ENCODE results near the gene ARID1B. TPM values are rescaled to one million over a fixed set of nuclear protein-coding genes. Genes with fewer than 3 reads are reported as not detected.
A peak's percentile ranks its signal among the peaks of the same experiment; 100 is the strongest.

ARID1B gene
- total RNA-seq, 1 donor from 2014 or later: 155 TPM

DNA sequence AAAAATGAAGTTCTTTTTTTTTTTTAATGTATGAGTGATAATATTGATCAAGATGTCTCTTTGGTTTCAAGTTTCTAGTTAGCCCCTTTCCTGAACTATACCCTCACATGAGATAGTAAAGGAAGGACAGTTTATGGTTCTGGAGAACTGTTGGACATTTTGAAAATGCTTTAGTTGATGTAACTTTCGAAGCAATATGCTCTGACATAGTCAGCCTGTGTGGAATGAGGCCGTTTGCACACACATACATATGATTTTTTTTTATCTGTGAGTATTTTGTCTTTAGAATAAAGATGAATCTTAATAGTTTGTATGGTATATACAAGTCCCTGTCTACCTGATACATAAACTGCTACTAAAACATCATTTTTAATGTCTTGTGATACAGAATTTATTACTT lies 177.0 kb downstream of the ARID1B start:
- no peaks in the 10 kb centered on the region for H3K9me3 Mint-ChIP-seq
- no peak overlapping the region for H3K4me3 Mint-ChIP-seq
- H3K36me3 Mint-ChIP-seq: no peaks in the 10 kb centered on the region
- peaks cover 59% of the 10 kb centered on the region for H3K4me1 Mint-ChIP-seq
- TF ChIP-seq, protein P1, sequence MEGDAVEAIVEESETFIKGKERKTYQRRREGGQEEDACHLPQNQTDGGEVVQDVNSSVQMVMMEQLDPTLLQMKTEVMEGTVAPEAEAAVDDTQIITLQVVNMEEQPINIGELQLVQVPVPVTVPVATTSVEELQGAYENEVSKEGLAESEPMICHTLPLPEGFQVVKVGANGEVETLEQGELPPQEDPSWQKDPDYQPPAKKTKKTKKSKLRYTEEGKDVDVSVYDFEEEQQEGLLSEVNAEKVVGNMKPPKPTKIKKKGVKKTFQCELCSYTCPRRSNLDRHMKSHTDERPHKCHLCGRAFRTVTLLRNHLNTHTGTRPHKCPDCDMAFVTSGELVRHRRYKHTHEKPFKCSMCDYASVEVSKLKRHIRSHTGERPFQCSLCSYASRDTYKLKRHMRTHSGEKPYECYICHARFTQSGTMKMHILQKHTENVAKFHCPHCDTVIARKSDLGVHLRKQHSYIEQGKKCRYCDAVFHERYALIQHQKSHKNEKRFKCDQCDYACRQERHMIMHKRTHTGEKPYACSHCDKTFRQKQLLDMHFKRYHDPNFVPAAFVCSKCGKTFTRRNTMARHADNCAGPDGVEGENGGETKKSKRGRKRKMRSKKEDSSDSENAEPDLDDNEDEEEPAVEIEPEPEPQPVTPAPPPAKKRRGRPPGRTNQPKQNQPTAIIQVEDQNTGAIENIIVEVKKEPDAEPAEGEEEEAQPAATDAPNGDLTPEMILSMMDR (IDR thresholded peaks at IDR 0.05; ENCODE audit: unreplicated experiment): no peak
- no peak for DNase-seq (ENCODE audit: low spot score in 2 of 2, unreplicated experiment in 2 of 2)
- H3K27me3 Mint-ChIP-seq (ENCODE audit: low read depth): no peaks in the 10 kb centered on the region
- peak overlapping the region; percentile 97 for H3K27ac Mint-ChIP-seq

DNA sequence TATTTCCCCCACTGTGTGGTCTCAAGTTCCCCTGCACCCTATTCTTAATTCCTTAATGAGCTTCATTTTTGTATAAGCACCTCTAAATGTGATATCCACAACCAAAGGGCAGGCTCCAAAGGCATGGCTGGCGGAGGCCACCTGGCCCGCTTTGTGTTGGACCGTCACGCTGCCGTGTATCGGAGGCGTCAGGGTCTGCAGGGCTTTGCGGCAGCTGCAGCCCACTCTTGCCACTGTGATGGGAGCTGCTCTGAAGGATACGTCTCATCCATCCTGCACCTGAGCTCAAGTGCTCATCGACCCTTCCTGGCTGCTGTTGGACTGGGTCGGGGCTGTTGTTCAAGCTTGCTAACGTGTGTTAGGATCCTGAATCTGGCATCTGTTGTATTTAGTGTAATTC lies 177.6 kb downstream of the ARID1B start:
- no peaks in the 10 kb centered on the region for H3K27me3 Mint-ChIP-seq (ENCODE audit: low read depth)
- H3K4me1 Mint-ChIP-seq: peaks cover 57% of the 10 kb centered on the region
- no peaks in the 10 kb centered on the region for H3K36me3 Mint-ChIP-seq
- TF ChIP-seq, protein P1 (IDR thresholded peaks at IDR 0.05; ENCODE audit: unreplicated experiment): no peak
- peak overlapping the region; percentile 4 for H3K4me3 Mint-ChIP-seq
- H3K9me3 Mint-ChIP-seq: no peaks in the 10 kb centered on the region
- peak overlapping the region; percentile 97 for H3K27ac Mint-ChIP-seq
- no peak for DNase-seq (ENCODE audit: low spot score in 2 of 2, unreplicated experiment in 2 of 2)

DNA sequence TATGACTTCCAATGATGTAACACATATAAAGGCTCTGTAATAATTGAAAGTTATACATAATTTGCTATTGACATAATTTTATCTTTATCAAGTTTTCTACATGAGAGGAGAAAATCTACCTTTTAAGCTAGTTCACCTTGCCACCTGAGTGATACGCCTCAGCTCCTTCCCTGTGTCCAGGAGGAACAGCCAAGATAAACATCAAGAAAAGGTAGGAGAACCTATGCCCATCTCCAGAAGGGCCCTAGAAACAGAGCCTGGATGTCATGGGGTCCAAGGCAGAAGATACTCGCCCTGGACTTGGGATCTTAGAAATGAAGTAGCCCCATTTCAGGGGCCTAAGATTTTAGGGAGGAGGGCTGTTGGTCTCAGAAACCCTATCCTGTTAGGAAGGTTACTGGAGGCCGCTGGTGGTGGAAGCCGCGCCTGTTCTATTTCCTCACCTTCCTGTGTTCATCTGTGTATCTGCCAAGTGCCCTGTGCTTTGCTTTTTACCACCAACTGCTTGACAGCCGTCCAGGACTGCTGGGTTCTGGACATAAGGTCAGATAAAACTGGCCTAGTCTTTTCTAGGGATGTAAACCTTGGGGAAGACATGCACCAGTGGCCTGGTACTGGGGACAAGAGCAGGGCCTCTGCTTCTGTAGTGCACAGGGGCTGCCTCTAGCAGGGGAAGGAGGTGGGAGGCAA lies 178.5 kb downstream of the ARID1B start:
- peaks cover 51% of the 10 kb centered on the region for H3K4me1 Mint-ChIP-seq
- TF ChIP-seq, protein P1 (IDR thresholded peaks at IDR 0.05; ENCODE audit: unreplicated experiment): no peak

DNA sequence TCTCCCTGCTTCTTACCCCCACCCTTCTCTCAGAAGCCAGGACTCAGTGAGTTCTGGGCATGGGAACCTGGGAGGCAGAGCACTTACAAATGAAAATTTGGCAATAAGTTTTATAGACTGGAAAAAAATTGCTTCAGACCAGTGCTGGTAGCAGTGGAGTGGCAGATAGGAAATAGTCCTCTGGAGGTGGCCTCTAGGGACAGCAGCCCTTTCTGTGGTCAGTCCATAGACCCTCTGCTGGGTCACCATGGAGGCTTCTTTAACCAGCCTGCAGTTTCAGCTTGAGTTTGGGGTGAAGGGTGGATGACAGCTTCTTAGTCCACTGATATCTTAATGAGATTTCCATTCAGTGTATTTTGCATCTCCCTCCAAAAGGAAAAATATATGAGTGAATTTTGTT lies 179.1 kb downstream of the ARID1B start:
- no peak for DNase-seq (ENCODE audit: low spot score in 2 of 2, unreplicated experiment in 2 of 2)
- Mint-ChIP-seq H3K4me1 (peaks cover 49% of the 10 kb centered on the region), H3K27ac (peak overlapping the region; percentile 61), H3K36me3 (no peaks in the 10 kb centered on the region), H3K27me3 (ENCODE audit: low read depth) (no peaks in the 10 kb centered on the region), H3K4me3 (no peak overlapping the region), H3K9me3 (no peaks in the 10 kb centered on the region)
- TF ChIP-seq, protein P1 (IDR thresholded peaks at IDR 0.05; ENCODE audit: unreplicated experiment): no peak

More for the DNA sequence above, 178.5 kb downstream of the ARID1B start:
- H3K9me3 Mint-ChIP-seq: no peaks in the 10 kb centered on the region
- peak overlapping the region; percentile 97 for H3K27ac Mint-ChIP-seq
- no peaks in the 10 kb centered on the region for H3K36me3 Mint-ChIP-seq
- no peak overlapping the region for H3K4me3 Mint-ChIP-seq
- H3K27me3 Mint-ChIP-seq (ENCODE audit: low read depth): no peaks in the 10 kb centered on the region
- no peak for DNase-seq (ENCODE audit: low spot score in 2 of 2, unreplicated experiment in 2 of 2)

DNA sequence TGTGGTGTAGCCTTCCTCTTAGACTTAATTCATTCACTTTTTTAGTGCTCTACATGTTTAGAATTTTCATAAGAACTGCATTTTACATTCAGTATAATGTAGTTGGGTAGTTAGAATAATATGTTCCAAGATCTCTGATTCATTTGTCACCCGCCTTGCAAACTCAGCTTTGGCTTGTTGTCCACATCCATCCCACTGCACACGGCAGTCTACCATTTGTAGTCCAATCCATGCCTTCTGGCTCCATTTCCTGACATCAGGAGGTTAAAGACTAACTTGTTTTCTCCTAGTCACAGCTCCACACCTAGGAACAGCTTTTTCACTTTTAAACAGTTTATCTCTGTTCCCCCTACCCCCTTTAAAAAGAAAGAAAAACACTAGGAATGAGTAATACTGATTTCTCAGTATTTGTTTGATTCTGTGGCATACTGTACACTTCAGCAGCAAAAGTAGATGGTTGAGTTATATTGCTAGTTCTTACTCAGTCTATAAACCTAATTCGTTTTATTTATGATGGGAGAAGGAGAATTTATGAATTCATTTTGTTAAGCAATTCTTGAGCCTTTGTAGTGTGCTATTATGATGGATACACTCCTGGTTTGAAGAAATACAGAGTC lies 180.9 kb downstream of the ARID1B start:
- H3K9me3 Mint-ChIP-seq: no peaks in the 10 kb centered on the region
- peaks cover 38% of the 10 kb centered on the region for H3K4me1 Mint-ChIP-seq
- TF ChIP-seq, protein P1 (IDR thresholded peaks at IDR 0.05; ENCODE audit: unreplicated experiment): no peak
- H3K36me3 Mint-ChIP-seq: peaks cover 1% of the 10 kb centered on the region
- H3K27me3 Mint-ChIP-seq (ENCODE audit: low read depth): no peaks in the 10 kb centered on the region
- H3K27ac Mint-ChIP-seq: peak overlapping the region; percentile 1
- H3K4me3 Mint-ChIP-seq: no peak overlapping the region
- DNase-seq (ENCODE audit: low spot score in 2 of 2, unreplicated experiment in 2 of 2): no peak
